PC-3 (cell line): ENCODE data around the gene SLC13A1.

ENCODE experiments used
- EZH2 ChIP-seq: fragments of 300-600 bp; sonication (generic); IDR thresholded peaks from one replicate; pipeline ENCODE4 v1.6.1; 2017; ENCODE audit warnings: antibody characterized with exemption, mild to moderate bottlenecking, low read length; ENCODE audit not compliant: unreplicated experiment
- TF ChIP-seq, protein P1 (sequence below): fragments of 300-600 bp; sonication (generic); conservative IDR thresholded peaks from 2 replicates; pipeline ENCODE4 v1.5.1; 2017; ENCODE audit warnings: antibody characterized with exemption, low read depth, mild to moderate bottlenecking, low read length

DNA sequence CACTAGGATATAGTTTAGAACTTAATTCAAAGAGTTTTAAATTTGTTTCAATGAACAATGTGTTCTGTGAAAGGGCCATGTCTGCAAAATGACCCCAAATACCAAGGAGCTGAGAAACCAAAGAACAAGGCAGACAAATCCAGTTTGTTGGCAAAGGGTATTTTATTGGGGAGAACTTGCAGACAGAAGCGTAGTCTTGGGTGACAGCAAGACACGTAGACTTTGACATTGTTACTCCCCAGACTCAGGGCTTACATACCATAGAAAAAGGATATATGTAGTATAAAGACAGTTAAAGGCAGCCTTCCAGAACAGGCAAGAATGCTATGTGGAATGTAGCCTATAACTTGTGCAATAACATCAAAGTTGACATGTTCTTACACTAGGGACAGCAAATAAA lies 109.3 kb downstream of the SLC13A1 start:
- TF ChIP-seq, protein P1, sequence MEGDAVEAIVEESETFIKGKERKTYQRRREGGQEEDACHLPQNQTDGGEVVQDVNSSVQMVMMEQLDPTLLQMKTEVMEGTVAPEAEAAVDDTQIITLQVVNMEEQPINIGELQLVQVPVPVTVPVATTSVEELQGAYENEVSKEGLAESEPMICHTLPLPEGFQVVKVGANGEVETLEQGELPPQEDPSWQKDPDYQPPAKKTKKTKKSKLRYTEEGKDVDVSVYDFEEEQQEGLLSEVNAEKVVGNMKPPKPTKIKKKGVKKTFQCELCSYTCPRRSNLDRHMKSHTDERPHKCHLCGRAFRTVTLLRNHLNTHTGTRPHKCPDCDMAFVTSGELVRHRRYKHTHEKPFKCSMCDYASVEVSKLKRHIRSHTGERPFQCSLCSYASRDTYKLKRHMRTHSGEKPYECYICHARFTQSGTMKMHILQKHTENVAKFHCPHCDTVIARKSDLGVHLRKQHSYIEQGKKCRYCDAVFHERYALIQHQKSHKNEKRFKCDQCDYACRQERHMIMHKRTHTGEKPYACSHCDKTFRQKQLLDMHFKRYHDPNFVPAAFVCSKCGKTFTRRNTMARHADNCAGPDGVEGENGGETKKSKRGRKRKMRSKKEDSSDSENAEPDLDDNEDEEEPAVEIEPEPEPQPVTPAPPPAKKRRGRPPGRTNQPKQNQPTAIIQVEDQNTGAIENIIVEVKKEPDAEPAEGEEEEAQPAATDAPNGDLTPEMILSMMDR: no peak
- TF ChIP-seq EZH2: no peak
